Lung (tissue), 12 donors: ENCODE measurements around the gene IQCN. TPM values are rescaled to one million over a fixed set of nuclear protein-coding genes. Genes with fewer than 3 reads are reported as not detected.

Experiments used
- ATAC-seq: fragments of 200-7000 bp; cut with Tn5 transposase; one replicate; pipeline ENCODE4 v1.9.1; 2020; ENCODE audit warnings: moderate number of reproducible peaks; ENCODE audit not compliant: insufficient read depth, low FRiP score
- DNase-seq, 3 donors: peaks; one replicate each; pipeline ENCODE4 v3.0.0-alpha.2; 2013 to 2017
- H3K27ac ChIP-seq, 2 donors: one replicate each; pipeline ENCODE4 v1.5.1; 2013; ENCODE audit warnings: mild to moderate bottlenecking in 2 of 2, moderate library complexity in 2 of 2, control low read depth in 1 of 2, inconsistent platforms in 1 of 2, low read depth in 1 of 2, low read length in 1 of 2
- H3K27me3 ChIP-seq, 3 donors: one replicate each; pipeline ENCODE4 v1.5.1; 2013; ENCODE audit warnings: low read length in 2 of 3; ENCODE audit not compliant: control insufficient read depth in 3 of 3, insufficient read depth in 3 of 3
- H3K36me3 ChIP-seq, 4 donors: one replicate each; pipeline ENCODE4 v1.5.1; 2013; ENCODE audit warnings: low read length in 4 of 4, mild to moderate bottlenecking in 1 of 4, moderate library complexity in 1 of 4; ENCODE audit not compliant: control insufficient read depth in 4 of 4, insufficient read depth in 4 of 4
- H3K4me1 ChIP-seq, 5 donors: one replicate each; pipeline ENCODE4 v1.5.1; 2013; ENCODE audit warnings: low read length in 5 of 5, mild to moderate bottlenecking in 2 of 5, moderate library complexity in 1 of 5; ENCODE audit not compliant: control insufficient read depth in 5 of 5, insufficient read depth in 5 of 5
- H3K4me3 ChIP-seq: one replicate; pipeline ENCODE4 v1.5.1; 2013; ENCODE audit warnings: mild to moderate bottlenecking, control low read depth, moderate library complexity
- H3K9ac ChIP-seq, 2 donors: one replicate each; pipeline ENCODE4 v1.5.1; 2013; ENCODE audit warnings: low read length in 2 of 2, control low read depth in 1 of 2; ENCODE audit not compliant: insufficient read depth in 1 of 2
- H3K9me3 ChIP-seq, 4 donors: one replicate each; pipeline ENCODE4 v1.5.1; 2013; ENCODE audit warnings: low read length in 3 of 4, mild to moderate bottlenecking in 1 of 4, moderate library complexity in 1 of 4; ENCODE audit not compliant: control insufficient read depth in 4 of 4, insufficient read depth in 3 of 4
- CTCF ChIP-seq: IDR thresholded peaks from 2 replicates; pipeline ENCODE4 v1.5.1; 2012; ENCODE audit warnings: mild to moderate bottlenecking; ENCODE audit errors: control extremely low read depth, extremely low read depth
- WGBS, 2 donors: extraction: QIAGEN DNeasy Blood & Tissue Kit; methylation state at CpG; one replicate each; pipeline ENCODE4 v1.1.7; 2013; 5-methylcytosine and 5-hydroxymethylcytosine counted together
- polyA plus RNA-seq, 2 donors: library from polyadenylated mRNA; stranded (reverse); fragments of 200-250 nt; gene quantifications; one replicate each; pipeline ENCODE4 v1.2.1, GENCODE V29; 2013
- total RNA-seq, 2 donors: library from RNA; depleted of rRNA in 1 of 2; stranded (reverse); fragments of >200 nt in 1 of 2; gene quantifications; one replicate each; pipeline ENCODE4 v1.2.1, GENCODE V29; 2014 to 2021
- donor health status: control.
- donor health status: control.
- donor health status: Bipolar disorder and iron deficiency.
- donor health status: healthy.
- donor health status: DM: yes; HTN: yes; CAD: no.

The IQCN gene
- total and polyA plus RNA-seq, 4 donors: 0.69 to 5.5 (median 3.3) TPM

- ATAC-seq (no peak), DNase-seq (no peak)
- Histone ChIP-seq H3K36me3 (no peaks in the 10 kb centered on the region), H3K27me3 (peaks cover 0 to 6% (median 0%) of the 10 kb centered on the region in 3 donors), H3K27ac (no peak overlapping the region), H3K9ac (no peak overlapping the region), H3K4me3 (no peak overlapping the region), H3K4me1 (no peaks in the 10 kb centered on the region), H3K9me3 (no peaks in the 10 kb centered on the region)
- no peak for TF ChIP-seq CTCF
- 86 to 90% methylated on average over 3 of the region's 3 CpGs for WGBS, 2 donors
Observed at GRCh38 chr19:18218600-18218999, 55.7 kb downstream of the IQCN start.

GRCh38 chr19:18218159-18218558 lies 56.1 kb downstream of the IQCN start:
- Histone ChIP-seq H3K4me1 (no peaks in the 10 kb centered on the region), H3K9ac (no peak overlapping the region), H3K4me3 (no peak overlapping the region), H3K27ac (no peak overlapping the region), H3K27me3 (peaks cover 0 to 6% (median 0%) of the 10 kb centered on the region in 3 donors), H3K9me3 (no peaks in the 10 kb centered on the region), H3K36me3 (no peaks in the 10 kb centered on the region)
- ATAC-seq: no peak
- no peak for TF ChIP-seq CTCF
- no peak for DNase-seq
- WGBS, 2 donors: 89 to 92% methylated on average over 17 of the region's 17 CpGs

GRCh38 chr19:18216789-18217188 lies 57.5 kb downstream of the IQCN start:
- Histone ChIP-seq H3K4me1 (no peaks in the 10 kb centered on the region), H3K27me3 (peaks cover 0 to 6% (median 0%) of the 10 kb centered on the region in 3 donors), H3K9me3 (no peaks in the 10 kb centered on the region), H3K27ac (no peak overlapping the region), H3K36me3 (no peaks in the 10 kb centered on the region), H3K9ac (no peak overlapping the region), H3K4me3 (no peak overlapping the region)
- no peak for TF ChIP-seq CTCF
- 96 to 99% methylated on average over 8 of the region's 8 CpGs for WGBS, 2 donors
- DNase-seq (no peak), ATAC-seq (no peak)

- Histone ChIP-seq H3K9ac (no peak overlapping the region), H3K36me3 (no peaks in the 10 kb centered on the region), H3K4me1 (peaks cover 0 to 4% (median 0%) of the 10 kb centered on the region in 5 donors), H3K27me3 (peaks cover 0 to 2% (median 0%) of the 10 kb centered on the region in 3 donors), H3K9me3 (no peaks in the 10 kb centered on the region), H3K27ac (no peak overlapping the region), H3K4me3 (no peak overlapping the region)
- DNase-seq (no peak), ATAC-seq (no peak)
- no peak for TF ChIP-seq CTCF
- 74 to 76% methylated on average over 7 of the region's 7 CpGs for WGBS, 2 donors
Observed at GRCh38 chr19:18214779-18215433, 59.3 kb downstream of the IQCN start.
